Measurements from ENCODE around the gene FFAR2.
"Not testable (repeated sequence)": the region's sequence is repeated elsewhere in the genome, so short reads cannot be mapped to it uniquely, and the experiment has no call there.

The FFAR2 gene

GRCh38 chr19:35458192-35458591 is 10.1 kb downstream of the FFAR2 start:
- DNase-seq, result no peak

GRCh38 chr19:35458731-35459391 is 10.8 kb downstream of the FFAR2 start:
- DNase-seq, result no peak

- no peak for DNase-seq
Measured at GRCh38 chr19:35459414-35460082, 11.5 kb downstream of the FFAR2 start.

GRCh38 chr19:35460608-35461007 is 12.6 kb downstream of the FFAR2 start:
- no peak for DNase-seq

- DNase-seq, result no peak
Measured at GRCh38 chr19:35461060-35461459, 13.0 kb downstream of the FFAR2 start.

- not testable (repeated sequence) for DNase-seq
Measured at GRCh38 chr19:35461788-35462187, 13.7 kb downstream of the FFAR2 start.

GRCh38 chr19:35462476-35462953 is 14.5 kb downstream of the FFAR2 start:
- peak; percentile 87 for DNase-seq

GRCh38 chr19:35462956-35463355 is 14.9 kb downstream of the FFAR2 start:
- DNase-seq, result not testable (repeated sequence)

- no peak for DNase-seq
Measured at GRCh38 chr19:35466259-35466658, 18.2 kb downstream of the FFAR2 start.

GRCh38 chr19:35468637-35469036 is 20.6 kb downstream of the FFAR2 start:
- DNase-seq, result peak; percentile 62

- no peak for DNase-seq
Measured at GRCh38 chr19:35470128-35470527, 22.1 kb downstream of the FFAR2 start.

GRCh38 chr19:35471075-35471474 is 23.0 kb downstream of the FFAR2 start:
- not testable (repeated sequence) for DNase-seq

GRCh38 chr19:35471946-35472345 is 23.9 kb downstream of the FFAR2 start:
- no peak for DNase-seq

GRCh38 chr19:35474104-35474503 is 26.0 kb downstream of the FFAR2 start:
- DNase-seq, result no peak

GRCh38 chr19:35474594-35474993 is 26.5 kb downstream of the FFAR2 start:
- not testable (repeated sequence) for DNase-seq

- DNase-seq, result no peak
Measured at GRCh38 chr19:35476149-35476548, 28.1 kb downstream of the FFAR2 start.

- no peak for DNase-seq
Measured at GRCh38 chr19:35478794-35479677, 31.0 kb downstream of the FFAR2 start.

- DNase-seq, result no peak
Measured at GRCh38 chr19:35483089-35483488, 35.0 kb downstream of the FFAR2 start.

GRCh38 chr19:35484252-35485036 is 36.4 kb downstream of the FFAR2 start:
- DNase-seq, result no peak

- DNase-seq, result no peak
Measured at GRCh38 chr19:35486268-35486708, 38.2 kb downstream of the FFAR2 start.

- DNase-seq, result no peak
Measured at GRCh38 chr19:35487656-35488182, 39.7 kb downstream of the FFAR2 start.

- no peak for DNase-seq
Measured at GRCh38 chr19:35488677-35489076, 40.6 kb downstream of the FFAR2 start.
